Measurements from ENCODE around the gene KCNMA1.

The KCNMA1 gene

DNA sequence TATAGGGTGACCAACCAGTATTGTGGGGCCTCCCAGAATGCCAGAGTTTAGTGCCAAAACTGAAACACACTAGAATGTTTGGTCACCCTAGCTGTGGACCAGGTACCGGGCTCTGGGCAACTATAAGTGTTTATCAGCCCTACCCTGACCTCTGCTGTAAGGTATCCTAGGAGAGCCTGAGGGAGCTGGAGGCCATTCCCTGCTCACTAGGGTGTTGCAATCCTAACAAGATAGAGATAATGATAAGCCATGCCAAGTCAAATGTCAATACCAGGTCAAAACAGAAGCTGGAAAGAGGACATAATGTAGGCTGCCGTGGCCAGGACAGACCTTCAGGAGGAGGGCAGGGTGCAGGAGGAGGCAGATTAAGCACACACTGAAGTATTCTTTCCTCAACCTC is 151.8 kb downstream of the KCNMA1 start:
- DNase-seq (ENCODE audit: low spot score): no peak

DNA sequence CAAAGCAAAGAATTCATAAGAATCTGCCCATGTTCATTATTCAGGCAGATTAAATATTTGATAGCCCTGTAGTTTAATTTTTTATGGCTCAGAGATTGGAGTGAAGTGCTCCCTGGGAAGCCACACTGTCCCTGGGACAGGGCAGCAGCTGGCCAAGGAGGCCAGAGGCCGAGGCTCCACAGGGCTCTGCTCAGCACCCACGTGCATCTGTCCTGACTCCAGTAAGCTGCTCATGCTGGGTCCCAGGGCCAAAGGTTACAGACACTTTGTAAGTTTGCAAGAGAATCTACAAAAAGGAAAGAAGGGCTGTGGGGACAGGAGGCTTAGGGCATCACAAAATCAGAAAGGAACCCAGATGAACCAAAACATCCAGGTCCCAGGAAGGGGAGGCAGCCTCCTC is 155.5 kb downstream of the KCNMA1 start:
- DNase-seq (ENCODE audit: low spot score): no peak

DNA sequence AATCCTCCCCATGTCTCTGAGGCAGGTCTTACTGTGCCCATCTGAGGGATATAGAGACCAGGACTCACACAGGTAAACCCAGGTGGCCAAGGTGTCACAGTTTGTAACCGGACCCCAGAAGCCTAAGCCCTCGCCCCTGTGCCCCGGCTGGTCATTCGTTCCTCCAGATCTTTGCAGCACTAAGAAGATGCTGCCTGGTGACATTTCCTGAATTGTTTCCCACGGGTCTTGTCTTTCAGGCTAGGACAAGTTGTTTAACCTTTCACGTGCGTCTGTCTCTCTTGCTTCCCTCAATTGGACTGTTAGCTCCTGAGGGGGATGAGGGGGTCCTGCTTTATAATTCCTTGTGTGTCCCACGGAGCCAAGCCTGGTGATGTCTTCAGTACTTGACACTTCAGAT is 158.0 kb downstream of the KCNMA1 start:
- no peak for DNase-seq (ENCODE audit: low spot score)

DNA sequence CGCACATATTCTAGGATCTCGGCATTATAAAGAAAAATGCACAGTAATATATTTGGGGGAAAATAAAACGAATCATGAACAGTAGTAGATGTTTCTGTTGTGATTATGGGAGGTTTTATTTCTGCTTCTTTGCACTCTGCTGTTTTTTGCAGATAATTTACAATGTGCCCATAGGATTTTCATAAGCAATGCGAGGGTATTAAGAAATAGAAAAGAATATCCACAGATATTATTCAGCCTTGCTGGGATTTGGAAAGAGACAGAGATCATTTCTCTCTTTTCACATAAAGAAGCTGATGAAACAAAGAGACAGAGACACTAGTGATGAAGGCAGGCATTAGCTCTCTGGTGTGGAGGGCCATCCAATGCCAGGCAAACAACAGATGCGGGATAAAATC is 158.6 kb downstream of the KCNMA1 start:
- DNase-seq (ENCODE audit: low spot score): no peak

DNA sequence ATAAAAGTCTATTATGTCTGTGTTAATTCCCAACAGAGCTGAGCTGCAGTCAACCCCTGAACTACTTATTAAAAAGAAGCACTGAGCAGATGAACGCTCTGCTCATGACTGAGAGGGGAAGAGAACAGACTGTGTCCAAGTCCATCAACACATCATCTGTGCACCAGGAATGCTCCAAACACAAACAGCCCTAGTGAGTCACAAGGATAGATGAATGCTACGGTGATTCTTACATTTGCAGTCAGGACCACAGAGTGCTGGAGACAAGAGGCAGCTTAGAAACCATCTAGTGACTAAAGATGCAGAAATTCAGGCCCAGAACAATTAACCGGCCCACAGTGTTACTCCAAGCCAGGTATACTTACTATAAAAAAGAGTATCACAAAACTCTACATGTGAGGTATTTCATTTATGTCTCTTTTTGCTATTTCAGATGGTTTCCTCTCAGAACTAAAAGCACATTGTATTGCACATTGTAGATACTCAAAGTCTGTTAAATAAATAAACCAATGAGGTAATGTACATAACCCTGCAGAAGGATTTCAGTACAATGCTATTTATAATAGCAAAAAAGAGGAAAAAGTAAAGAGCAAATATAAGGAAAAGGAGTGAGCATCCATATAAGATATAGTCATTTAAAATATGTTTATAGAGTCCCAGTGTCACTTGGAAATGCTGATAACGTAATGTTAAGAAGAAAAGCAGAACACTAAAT is 159.2 kb downstream of the KCNMA1 start:
- DNase-seq (ENCODE audit: low spot score): no peak

DNA sequence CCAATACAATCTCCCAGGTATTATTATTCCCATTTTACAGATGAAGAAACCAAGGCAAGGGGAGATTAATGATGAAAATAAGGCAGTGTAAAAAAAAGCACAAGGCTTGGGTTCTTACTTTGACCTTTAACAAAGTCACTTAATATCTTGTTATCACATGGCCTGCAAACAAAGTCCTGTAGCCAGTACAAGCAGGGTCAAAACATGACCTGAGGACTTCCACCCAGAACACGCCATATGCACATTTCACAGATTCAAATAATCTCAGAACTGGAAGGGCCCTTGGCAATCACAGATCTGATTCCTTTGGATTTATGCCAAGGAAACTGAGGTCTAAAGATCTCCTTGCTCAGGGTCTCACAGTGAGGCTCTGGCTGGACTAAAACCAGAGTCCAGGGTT is 162.1 kb downstream of the KCNMA1 start:
- DNase-seq (ENCODE audit: low spot score): no peak

DNA sequence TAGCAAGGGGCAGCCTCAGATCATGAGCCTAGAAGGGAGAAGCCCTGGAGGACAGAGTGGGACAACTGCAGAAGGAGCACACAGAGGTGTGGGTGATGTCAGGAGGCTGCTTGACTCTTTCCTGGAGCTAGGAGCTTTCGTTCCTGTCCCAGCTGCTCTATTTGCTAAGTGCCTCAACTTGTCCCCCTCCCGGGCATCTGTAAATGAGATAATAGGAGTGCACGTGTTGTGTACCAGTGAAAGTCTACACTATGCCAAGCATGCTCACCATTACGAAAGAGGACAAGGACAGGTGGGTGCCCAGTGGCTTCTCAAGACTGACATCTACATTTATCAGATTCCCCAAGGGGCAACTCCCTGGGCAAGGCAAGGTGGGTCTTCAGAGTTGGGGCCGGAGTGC is 162.7 kb downstream of the KCNMA1 start:
- no peak for DNase-seq (ENCODE audit: low spot score)

DNA sequence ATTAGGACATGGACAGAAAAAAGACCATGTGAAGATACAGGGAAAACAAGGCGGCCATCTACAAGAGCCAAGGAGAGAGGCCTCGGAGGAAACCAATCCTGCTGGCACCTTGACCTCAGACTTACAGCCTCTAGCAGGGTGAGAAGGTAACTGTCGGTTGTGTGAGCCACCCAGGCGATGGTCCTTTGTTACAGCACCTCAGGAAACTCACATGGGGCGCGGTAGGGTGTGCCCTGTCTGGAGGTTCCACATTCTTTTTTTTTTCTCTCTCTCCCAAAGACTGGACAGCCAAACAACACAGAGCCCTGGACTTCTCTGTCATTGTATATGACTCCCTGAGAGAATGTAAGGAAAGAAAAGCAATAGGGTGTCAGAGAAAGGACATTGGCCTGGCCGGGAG is 163.2 kb downstream of the KCNMA1 start:
- DNase-seq (ENCODE audit: low spot score): no peak

DNA sequence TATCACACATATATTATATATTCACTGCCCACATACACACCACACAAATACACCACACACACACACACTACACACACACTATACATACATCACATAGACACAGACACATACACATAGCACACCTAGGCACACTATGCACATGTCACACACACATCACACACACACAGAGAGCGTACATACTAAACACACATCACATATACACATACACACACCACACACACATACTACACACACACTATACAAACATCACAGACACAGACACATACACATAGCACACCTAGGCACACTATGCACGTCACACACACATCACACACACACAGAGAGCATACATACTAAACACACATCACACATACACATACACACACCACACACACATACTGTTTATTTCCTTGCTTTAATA is 165.5 kb downstream of the KCNMA1 start:
- DNase-seq (ENCODE audit: low spot score): no peak

DNA sequence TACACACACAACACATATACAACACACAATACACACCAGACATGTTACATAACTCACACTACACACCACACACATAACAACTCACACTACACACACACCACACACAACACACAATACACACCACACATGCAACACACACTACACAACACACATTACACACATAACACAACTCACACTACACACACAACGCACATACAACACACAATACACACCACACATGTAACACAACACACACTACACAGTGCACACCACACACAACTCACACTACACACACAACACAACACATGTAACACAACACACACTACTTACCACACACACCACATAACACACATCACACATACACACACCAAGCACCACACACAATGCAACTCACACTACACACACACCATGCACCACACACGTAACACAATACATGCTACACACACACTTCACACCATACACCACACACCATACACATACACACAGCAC is 166.5 kb downstream of the KCNMA1 start:
- DNase-seq (ENCODE audit: low spot score): no peak

DNA sequence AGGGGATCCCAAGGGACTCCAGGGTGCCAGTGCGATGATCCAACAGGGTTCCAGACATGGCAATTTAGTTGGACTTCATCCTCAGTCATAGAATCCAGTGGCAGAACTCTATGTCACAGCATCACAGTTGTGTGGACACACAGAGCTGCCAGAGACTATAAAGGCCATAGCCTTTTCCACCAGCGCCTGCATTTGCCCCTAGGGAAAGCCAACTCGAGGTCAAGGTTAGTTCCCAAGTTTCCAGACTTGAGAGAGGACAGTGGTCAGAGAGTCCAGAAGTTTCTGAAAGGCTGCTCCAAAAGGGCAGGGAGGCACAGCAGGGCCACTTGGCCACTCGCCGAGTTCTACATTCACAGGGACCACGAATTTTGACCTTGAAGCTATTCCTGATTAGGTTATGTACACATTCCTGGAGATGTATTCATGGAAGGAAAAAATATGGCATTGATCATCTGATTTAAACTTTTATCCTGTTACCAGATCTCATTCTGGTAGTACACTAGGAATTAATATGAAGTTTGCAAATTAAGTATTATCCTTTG is 170.1 kb downstream of the KCNMA1 start:
- DNase-seq (ENCODE audit: low spot score): no peak

DNA sequence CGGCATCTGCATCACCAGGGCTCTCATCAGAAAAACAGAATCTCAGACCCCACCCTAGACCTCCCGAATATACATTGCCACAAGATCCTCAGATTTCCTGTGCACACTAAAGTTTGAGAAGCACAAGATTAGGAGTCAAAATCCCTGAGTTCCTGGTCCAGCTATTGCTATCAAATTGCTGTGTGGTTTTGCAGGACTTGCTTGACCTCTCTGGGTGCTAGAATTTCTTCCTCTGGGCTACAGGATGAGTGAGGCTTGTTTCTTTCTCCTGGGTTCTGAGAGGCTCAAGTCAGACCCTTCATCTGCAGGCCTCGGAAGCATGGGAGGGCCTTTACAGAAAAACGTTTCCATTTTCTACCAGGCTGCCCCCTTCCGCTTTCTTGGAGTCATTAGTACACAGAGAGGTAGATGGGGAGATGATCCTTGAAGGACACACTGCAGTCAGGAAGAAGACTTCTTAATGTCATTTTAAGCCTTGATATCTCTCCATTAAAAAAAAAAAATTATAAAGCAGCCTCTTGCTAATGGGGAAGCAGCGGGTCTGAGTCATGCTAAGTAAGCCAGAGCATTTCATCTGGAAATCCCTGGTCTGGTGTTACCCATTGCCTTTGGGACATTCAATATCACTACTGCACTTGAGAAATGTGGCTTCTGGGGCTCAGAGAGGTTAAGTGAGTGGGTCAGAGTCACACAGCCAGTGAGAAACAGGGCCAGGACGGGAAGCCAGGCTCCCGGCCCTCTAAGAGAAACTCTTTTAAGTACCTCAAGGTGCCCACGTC is 173.5 kb downstream of the KCNMA1 start:
- DNase-seq (ENCODE audit: low spot score): no peak

DNA sequence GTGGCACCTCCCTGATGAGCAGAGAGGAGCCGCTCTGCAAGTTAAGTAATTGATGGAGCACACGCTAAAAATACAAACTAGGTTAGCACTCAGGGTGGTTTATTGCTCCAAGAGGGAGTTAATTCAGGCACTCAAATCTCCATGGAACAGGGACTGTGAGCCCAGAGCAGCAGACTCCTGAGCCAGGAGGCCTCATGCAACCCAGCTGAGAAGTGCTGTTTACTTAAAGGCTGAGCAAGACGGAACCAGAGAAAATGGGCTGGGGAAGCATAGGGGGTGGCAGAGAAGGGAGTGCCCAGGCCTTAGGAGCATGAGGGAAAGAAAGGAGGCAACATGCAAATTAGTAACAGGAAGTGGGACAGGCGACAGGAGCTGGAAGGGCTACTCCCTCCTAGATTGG is 174.1 kb downstream of the KCNMA1 start:
- DNase-seq (ENCODE audit: low spot score): no peak

DNA sequence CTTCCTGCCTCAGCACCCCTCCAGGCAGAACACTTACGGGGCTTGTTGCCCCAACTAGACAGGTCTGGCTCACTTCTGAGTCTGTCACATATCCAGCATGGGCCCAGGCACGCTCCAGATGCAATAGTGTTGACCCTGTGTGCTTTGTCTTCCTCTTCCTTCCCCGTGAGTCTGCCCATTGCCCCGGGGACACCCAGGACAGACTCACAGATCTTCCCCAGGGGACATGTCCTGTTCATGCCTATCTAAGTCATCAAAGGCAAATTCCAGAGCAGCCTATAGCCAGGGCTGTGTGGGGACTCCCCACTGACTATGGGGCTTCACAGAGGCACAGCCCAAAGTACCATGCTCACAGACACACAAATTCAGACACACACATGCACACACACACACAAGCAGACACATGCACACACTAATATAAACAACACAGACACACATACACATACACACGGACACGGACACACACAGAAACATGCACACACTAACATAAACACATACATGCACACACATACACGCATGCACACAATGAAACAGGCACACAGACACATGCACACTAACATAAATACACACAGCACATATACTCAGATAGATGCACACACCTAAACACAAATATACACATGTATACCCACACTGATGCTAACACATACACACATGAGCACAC is 175.8 kb downstream of the KCNMA1 start:
- no peak for DNase-seq (ENCODE audit: low spot score)

DNA sequence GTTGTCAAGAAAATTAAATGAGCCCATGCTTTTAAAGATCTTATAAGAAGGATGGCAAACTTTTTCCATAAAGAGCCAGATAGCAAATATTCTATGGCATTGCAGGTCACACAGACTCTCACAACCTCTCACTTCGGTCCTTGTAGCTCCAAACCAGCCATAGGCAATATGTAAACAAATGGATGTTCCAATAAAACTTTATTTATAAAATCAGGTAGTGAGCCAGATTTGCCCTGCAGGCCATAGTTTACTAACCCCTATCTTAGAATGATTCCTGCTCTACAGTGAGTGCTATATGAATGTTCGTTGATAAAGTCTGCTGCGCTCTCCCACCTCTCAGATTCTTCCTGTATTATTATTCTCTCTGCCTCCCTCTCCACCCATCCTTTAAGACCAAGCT is 177.7 kb downstream of the KCNMA1 start:
- no peak for DNase-seq (ENCODE audit: low spot score)

DNA sequence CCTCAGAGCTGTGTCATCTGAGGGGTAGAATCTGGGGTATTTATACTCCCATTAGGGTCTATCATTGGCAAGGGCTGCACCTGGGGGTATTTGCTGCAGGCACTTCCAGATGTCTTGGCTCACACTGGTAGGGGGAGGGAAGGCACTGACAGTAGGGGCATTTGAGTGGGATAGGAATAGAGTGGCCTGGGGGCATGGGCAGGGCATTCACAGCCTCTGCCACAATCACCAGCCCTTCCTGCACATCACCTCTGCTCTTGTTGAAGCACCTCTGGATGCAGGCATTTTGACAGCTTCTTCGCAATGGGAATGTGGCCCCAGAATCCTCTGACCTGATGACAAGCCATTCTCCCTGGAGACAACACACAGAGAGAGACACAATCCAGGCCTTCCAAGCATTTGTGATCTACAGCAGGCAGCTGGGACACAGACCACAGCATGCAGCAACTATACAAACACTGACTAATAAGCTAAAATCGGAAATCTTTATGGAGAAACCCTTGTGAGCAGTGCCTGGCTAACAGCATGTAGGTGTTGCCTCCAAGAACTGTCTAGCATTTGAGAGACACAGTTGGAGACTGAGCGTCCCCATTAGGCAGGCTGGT is 178.5 kb downstream of the KCNMA1 start:
- DNase-seq (ENCODE audit: low spot score): no peak

DNA sequence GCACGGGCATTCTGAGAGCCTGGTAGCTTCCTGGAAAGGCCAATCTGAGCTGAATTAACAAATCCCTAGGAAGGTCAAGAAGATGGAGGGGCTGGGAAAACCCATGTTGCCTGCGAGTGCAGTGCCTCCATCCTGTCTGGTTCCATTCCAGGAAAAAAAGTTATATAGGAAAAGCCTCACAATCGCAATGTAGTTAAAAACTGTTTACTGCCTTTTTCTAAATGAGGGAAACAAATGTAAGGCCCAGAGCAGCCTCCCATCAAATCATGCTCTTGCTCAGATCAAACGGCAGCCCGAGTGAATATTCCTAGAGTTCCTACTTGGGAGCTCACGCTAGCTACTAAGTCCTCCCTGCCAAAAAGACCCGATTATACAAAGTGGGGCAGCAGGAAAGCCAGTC is 179.9 kb downstream of the KCNMA1 start:
- DNase-seq (ENCODE audit: low spot score): no peak

DNA sequence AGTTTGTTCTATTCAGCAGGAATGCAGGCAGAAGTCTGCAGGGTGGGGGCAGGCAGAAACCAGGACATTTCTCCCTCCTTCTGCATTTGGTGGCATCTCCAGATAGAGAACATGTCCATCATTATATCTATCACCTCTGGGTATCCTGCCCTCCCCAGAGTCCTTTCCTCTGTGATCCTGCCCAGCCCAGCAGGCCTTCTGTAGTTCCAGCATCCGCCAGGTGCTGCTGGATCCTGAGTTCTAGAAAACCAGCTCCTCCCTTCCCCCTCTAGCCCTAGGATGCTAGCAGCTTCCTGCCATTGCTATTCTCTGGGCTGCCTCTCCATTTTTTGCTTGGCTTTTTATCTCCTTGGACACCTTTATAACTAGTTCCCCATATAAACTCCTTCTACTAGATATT is 180.3 kb downstream of the KCNMA1 start:
- DNase-seq (ENCODE audit: low spot score): no peak

DNA sequence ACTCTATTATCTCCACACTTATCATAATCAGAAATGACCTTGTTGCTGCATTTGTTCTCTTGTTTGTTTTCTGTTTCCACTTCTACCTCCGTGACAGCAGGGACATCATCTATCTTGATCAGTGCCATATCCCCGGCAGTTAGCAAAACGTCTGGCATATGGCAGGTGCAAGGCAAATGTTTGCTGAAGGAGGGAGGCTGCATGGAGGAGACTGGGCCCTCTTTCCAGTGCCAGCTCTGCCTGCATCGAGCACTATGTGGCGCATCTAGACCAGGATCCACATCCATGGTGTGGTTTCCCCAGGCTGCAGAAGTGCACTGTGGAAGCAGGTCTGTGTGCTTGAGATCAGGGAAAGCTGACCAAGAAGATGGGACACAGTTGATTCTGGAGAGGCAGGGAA is 181.2 kb downstream of the KCNMA1 start:
- no peak for DNase-seq (ENCODE audit: low spot score)

DNA sequence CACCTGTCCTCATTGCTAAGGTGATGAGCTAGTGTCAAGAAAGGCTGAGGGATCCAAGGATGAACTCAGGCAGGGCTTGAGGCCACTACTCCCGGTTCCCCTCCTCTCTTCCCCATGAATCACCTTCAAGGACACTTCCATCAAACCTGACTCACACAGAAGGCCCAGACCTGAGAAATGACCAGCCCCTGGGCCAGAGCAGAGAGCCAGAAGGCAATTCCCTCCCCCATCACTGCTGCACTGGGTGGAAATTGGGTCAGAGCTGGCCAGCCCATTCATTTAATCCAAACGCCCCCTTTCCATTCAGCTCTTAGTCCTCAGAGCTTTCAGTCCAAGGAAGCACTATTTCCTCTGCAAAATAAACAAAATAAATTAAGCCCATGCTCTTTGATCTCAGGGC is 182.0 kb downstream of the KCNMA1 start:
- no peak for DNase-seq (ENCODE audit: low spot score)

DNA sequence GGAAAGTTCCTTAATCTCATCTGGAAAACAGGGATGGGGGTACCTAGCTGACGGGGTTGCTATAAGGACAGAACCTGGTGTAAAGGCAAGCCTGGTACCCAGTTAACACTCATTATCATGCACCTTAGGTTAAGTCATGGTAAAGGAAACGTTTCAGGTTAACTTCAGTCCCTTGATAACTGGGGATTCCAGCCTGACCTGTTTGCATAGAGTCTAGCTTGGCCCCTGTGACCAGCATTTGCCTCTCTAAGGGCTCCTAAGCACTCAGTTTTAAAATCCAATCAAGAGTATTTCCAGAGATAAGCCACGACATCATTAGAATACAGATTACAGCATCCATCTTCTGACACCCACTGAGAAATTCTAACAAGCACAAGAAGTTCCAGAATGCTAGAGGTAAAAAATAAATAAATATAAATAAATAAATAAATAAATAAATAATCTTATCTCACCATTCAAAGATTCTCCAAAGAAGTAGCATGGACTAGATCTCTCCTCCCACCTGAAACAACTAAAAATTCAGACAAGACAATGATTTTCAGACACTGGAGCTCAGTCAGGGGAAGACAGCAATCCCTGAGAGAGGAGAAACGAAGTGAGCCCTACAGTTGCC is 184.6 kb downstream of the KCNMA1 start:
- DNase-seq (ENCODE audit: low spot score): no peak

DNA sequence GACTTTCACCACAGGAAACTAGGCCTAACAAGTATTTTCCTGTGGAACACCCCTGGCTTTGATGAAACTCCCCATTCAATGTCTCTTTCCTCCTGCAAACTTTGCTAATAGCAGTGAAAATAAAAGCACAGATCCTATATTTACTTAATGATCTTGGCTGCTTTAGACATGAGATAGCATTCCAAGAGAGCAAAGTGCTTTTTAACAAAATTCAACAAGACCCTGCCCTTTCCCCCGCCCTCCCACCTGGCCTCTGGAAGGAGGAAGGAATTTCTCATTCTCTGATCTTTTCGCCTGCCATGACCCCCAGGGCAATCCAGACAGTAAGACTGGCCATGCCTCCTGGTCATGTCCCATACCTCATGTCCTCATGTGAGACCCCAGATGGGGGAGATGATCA is 185.7 kb downstream of the KCNMA1 start:
- DNase-seq (ENCODE audit: low spot score): no peak

Data from germinal center (tissue), 1 donor.